ENCODE measurements around the gene TMEM87B.

DNA sequence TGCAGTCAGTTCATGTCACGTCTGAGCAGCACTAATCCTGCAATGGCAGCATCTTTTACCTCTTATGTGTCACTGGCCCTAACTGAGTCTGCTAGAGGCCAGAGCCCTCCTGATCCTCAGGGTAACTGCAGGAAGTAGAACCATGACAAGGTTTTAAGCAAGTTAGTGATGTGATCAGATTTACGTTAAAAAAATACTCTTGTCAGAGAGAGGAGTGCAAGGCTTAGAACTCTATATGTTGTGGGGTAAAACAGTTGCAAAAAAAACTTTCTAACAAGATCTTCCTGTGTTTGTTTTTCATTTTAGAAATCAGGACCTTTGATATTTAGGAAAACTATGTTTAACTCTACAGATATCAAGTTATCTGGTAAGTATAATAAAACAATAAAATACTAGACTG is 4.6 kb downstream of the TMEM87B start:
- TF ChIP-seq POLR2A (IDR thresholded peaks at IDR 0.05; ENCODE audit: low read length) = no peak
- TF ChIP-seq GATA1 (IDR thresholded peaks at IDR 0.05; ENCODE audit: low read depth, low read length) = no peak
